ENCODE data around the gene TMEM232. TPM values are rescaled to one million over a fixed set of nuclear protein-coding genes. Genes with fewer than 3 reads are reported as not detected.

The TMEM232 gene
- total and polyA plus RNA-seq, 8 donors: 1.2 to 8.8 (median 5.2) TPM; not detected in 3

GRCh38 chr5:110631236-110631635 is 95.2 kb downstream of the TMEM232 start:
- Histone ChIP-seq H3K4me3 (no peak overlapping the region), H3K36me3 (no peaks in the 10 kb centered on the region), H3K9me3 (no peaks in the 10 kb centered on the region), H3K27me3 (no peaks in the 10 kb centered on the region), H3K4me1 (no peaks in the 10 kb centered on the region), H3K27ac (no peak overlapping the region)
- WGBS, 5 donors: 88 to 100% (median 100%) methylated on average over 1 of the region's 1 CpG
- intact Hi-C loops (cut with DNase I; ENCODE audit: low total_unique reads): no loop called here
- TF ChIP-seq POLR2AphosphoS5 (IDR thresholded peaks at IDR 0.05) (no peak), CTCF (IDR thresholded peaks at IDR 0.05) (no peak), POLR2A (IDR thresholded peaks at IDR 0.05) (no peak), EP300 (IDR thresholded peaks at IDR 0.05) (no peak)
- DNase-seq: no peak

GRCh38 chr5:110630350-110630749 is 96.1 kb downstream of the TMEM232 start:
- Histone ChIP-seq H3K27me3 (no peaks in the 10 kb centered on the region), H3K36me3 (no peaks in the 10 kb centered on the region), H3K4me1 (no peaks in the 10 kb centered on the region), H3K27ac (no peak overlapping the region), H3K4me3 (no peak overlapping the region), H3K9me3 (no peaks in the 10 kb centered on the region)
- no peak for TF ChIP-seq POLR2AphosphoS5 (IDR thresholded peaks at IDR 0.05)
- no peak for TF ChIP-seq EP300 (IDR thresholded peaks at IDR 0.05)
- no peak for TF ChIP-seq CTCF (IDR thresholded peaks at IDR 0.05)
- TF ChIP-seq POLR2A (IDR thresholded peaks at IDR 0.05): no peak
- intact Hi-C loops (cut with DNase I; ENCODE audit: low total_unique reads): no loop called here
- WGBS, 5 donors: 87 to 94% (median 88%) methylated on average over 4 of the region's 4 CpGs
- DNase-seq: no peak

- no peak overlapping the region for H3K4me3 ChIP-seq
- H3K4me1 ChIP-seq: no peaks in the 10 kb centered on the region
- H3K27me3 ChIP-seq: no peaks in the 10 kb centered on the region
- H3K36me3 ChIP-seq: no peaks in the 10 kb centered on the region
- TF ChIP-seq EP300 (IDR thresholded peaks at IDR 0.05): no peak
- peak in 3 of 7 experiments; percentile 23 to 68 (median 30) for TF ChIP-seq CTCF (IDR thresholded peaks at IDR 0.05)
- no peak for TF ChIP-seq POLR2A (IDR thresholded peaks at IDR 0.05)
- H3K27ac ChIP-seq: no peak overlapping the region
- WGBS, 5 donors: 0 to 3% (median 2%) methylated on average over 2 of the region's 2 CpGs
- intact Hi-C loops (cut with DNase I; ENCODE audit: low total_unique reads): no loop called here
- H3K9me3 ChIP-seq: no peaks in the 10 kb centered on the region
- peak in 1 of 2 donors; percentile 37 for DNase-seq
Measured at GRCh38 chr5:110625376-110625999, 101.0 kb downstream of the TMEM232 start.

GRCh38 chr5:110623874-110624273 is 102.6 kb downstream of the TMEM232 start:
- Histone ChIP-seq H3K4me1 (no peaks in the 10 kb centered on the region), H3K27ac (no peak overlapping the region), H3K9me3 (no peaks in the 10 kb centered on the region), H3K4me3 (no peak overlapping the region), H3K27me3 (no peaks in the 10 kb centered on the region), H3K36me3 (no peaks in the 10 kb centered on the region)
- no peak for TF ChIP-seq POLR2AphosphoS5 (IDR thresholded peaks at IDR 0.05)
- no peak for TF ChIP-seq CTCF (IDR thresholded peaks at IDR 0.05)
- no peak for TF ChIP-seq EP300 (IDR thresholded peaks at IDR 0.05)
- TF ChIP-seq POLR2A (IDR thresholded peaks at IDR 0.05): no peak
- no peak for DNase-seq
- intact Hi-C loops (cut with DNase I; ENCODE audit: low total_unique reads): no loop called here

Measured in stomach (tissue), 9 donors.